Ramos (cell line): ENCODE results near the gene ATAD2B.
"Not testable (repeated sequence)": the region's sequence is repeated elsewhere in the genome, so short reads cannot be mapped to it uniquely, and the experiment has no call there.

Experiments
- in situ Hi-C: fragments of 300-500 bp; cut with MboI; formaldehyde crosslinking; loops from one replicate; pipeline ENCODE4 v1.14.3; 2022; ENCODE audit warnings: low sequenced_read_pairs; ENCODE audit not compliant: unreplicated experiment

The ATAD2B gene

DNA sequence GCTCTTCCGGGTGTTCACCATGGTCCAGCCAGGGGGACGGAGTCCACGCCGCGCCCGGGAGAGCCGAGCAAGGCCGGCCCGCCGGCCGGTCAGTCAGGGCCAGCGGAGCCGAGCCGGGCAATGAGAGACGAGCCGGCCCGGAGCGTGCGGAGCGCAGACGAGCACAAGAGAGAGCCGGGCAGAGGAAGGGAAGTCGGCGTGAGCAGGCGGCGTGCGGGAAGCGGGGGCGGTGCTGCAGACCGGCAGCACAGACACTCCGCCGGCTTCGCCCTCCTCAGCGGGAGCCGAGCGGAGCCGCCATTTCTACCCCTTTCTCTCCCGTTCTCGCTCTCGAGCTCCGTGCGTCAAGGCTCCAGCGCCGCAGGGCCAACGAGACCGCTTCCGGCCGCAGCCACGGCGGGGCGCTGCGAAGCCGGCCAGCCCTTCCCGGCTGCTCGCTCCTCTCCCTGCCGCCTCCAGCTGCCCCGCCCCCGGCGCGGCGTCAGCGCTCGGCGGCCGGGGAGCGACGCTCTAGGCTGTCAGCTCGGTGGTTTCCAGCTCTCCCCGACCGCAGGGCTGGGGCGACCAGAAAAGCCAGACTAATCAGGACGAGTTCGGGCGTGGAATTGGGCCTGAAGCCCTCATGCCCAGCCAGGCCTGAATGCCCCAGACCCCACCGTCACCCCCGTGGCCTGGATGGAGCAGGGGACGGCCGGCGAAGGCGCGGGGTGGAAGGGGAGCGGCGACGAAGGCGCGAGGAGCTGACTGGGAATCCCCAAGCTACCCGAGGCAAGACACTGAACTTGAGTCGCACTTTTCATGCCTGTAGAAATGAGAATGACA lies at the start of gene ATAD2B:
TSS of gene ATAD2B (minus strand) at position 374 of the 822 bp plus-strand sequence. CDS start at position 21, 353 bp downstream.
- in situ Hi-C loops = no loop called here

DNA sequence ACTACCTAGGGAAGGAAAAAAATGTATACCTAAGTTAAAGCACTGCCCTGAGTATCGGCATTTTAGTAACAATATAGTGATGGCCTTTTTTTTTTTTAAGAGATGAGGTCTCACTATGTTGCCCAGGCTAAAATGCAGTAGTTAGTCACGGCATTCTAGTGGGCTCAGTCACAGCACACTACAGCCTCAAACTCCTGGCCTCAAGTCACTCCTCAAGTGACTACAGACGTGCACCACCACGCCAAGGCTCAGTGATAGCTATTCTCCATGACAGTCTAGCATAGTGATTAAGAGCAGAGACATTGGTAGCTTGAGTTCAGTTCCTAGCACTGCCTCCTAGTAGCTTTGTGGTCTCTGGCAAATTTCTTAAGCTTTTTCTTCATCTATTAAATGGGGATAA lies 40.9 kb upstream of the ATAD2B start:
- in situ Hi-C loops = no loop called here

DNA sequence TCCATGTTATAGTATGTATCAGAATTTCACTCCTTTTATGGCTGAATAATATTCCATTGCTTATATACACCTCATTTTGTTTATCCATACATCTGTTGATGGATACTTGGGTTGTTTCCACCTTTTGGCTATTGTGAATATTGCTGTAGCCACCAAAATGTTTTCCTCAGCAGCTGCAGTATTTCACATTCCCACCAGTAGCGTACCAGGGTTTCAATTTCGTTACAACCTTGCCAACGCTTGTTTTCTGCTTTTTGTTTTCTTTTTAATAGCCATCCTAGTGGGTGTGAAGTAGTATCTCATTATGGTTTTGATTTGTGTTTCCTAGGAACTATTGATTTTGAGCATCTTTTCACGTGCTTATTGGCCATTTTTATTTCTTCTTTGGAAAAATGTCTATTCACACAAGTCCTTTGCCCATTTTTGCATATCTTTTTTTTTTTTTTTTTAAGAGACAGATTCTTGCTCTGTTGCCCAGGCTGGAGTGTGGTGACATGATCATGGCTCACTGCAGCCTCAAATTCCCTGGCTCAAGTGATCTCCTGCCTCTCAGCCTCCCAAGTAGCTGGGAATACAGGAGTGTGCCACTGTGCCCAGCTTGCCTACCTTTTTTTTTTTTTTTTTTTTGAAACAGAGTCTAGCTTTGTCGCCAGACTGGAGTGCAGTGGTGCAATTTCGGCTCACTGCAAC lies 27.5 kb upstream of the ATAD2B start:
- in situ Hi-C loops = no loop called here

DNA sequence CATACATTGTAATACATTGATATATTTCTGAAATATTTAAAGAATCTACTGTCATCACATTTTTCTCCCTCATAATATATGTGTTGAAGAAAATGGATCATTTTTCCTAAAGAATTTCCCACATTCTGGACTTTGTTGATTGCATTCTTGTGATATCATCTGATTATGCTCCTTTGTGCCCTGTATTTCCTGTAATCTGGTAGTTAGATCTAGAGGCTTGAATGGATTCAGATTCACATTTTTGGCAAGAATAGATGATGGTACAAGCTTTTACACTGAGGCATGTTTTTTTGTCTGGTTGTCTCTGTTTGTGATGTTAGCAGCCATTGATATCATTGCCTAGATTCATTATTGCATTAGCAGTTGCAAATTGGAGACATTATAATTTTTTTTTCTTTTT lies 26.7 kb upstream of the ATAD2B start:
- in situ Hi-C loops = no loop called here

DNA sequence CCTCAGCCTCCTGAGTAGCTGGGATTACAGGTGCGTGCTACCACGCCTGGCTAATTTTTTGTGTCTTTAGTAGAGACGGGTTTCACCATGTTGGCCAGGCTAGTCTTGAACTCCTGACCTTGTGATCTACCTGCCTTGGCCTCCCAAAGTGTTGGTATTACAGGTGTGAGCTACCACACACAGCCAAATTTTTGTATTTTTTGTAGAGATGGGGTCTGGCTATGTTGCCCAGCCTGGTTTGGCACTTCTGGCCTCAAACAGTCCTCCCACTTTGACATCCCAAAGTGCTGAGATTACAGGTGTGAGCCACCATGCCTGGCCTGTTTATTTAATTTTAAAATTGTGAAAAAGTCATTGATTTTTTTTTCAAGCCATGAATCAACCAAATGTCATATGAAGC lies 25.6 kb upstream of the ATAD2B start:
- in situ Hi-C loops = not testable (repeated sequence)

DNA sequence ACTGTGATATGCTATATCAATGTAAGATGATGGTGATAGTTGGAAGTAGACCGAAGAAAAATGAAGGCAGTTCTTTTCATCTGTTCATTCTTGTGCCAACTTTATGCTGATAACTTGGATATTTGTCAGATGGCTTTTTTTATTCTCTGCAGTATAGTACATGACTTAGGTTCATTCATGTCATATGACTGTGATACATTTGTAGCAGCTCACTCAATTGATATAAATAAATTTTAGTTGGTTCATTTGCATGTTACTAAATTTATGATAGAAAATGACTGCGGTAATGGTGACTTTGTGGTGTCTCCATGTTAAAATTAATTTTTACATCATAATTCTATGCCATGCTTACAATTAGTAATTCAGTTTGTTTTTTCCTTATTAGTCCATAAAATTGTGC lies 20.4 kb upstream of the ATAD2B start:
- in situ Hi-C loops = no loop called here

DNA sequence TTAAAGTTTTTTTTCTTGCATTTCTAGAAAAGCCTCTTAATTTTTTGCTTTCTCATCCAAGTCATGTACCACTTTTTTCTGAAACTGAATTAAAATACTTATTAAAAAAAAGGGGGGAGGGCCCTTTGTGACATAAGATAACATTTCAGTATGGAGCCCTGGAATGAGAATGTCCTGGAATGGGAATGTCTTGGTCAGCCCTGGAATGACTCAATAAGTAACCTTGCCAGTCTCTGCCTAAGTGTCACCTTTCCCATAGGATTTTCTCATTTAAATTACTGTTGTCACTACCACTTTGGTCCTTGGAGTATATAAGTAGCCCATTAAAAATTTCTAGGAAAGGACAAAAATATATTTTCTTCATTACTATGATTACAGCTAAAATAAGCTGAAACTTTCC lies 18.1 kb upstream of the ATAD2B start:
- in situ Hi-C loops = no loop called here

DNA sequence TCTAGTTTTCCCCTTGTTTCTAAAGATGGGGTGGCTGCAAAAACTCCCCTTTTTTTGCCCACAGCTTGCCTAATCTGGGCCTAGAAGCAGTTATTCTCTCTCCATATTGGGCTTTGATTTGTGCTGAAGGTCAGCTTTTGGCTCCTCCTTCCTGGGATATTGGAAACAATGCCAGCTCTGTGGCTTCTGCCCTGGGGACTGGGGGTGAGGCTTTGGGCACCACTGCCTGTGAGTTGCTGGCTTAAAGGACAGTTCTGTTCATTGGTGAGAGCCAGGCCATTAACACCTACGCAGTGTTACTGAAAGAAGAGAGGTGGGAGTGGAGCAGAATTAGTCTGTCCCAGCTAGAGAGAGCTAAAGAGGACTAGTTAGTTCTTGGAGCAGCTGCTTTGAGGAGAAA lies 17.6 kb upstream of the ATAD2B start:
- in situ Hi-C loops = no loop called here

DNA sequence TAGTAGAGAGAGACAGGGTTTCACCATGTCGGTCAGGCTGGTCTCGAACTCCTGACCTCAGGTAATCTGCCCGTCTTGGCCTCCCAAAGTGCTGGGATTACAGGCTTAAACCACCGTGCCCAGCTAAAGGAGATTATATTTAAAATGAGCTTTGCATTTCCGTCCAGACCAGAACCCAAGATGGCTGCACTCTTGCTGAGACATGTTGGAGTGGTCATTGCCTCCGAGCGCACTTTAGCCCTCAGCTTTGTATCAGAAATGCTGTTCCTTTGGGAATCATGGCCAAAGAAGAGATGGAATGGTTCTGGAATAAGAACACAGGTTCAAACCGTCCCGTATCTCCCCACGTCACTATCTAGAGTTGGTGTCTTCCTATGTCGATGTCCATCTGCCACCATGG lies 16.7 kb upstream of the ATAD2B start:
- in situ Hi-C loops = no loop called here

DNA sequence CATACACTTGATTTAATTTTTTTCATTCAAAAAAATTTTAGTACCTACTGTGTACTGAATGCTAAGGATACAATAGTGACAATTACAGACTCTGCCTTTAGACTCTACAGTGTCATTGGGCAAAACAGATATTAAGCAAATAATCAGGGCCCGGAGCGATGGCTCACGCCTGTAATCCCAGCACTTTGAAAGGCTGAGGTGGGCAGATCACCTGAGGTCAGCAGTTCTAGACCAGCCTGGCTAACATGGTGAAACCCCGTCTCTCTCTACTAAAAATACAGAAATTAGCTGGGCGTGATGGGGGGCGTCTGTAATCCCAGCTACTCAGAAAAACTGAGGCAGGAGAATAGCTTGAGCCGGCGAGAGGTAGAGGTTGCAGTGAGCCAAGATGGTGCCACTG lies 14.7 kb upstream of the ATAD2B start:
- in situ Hi-C loops = no loop called here

DNA sequence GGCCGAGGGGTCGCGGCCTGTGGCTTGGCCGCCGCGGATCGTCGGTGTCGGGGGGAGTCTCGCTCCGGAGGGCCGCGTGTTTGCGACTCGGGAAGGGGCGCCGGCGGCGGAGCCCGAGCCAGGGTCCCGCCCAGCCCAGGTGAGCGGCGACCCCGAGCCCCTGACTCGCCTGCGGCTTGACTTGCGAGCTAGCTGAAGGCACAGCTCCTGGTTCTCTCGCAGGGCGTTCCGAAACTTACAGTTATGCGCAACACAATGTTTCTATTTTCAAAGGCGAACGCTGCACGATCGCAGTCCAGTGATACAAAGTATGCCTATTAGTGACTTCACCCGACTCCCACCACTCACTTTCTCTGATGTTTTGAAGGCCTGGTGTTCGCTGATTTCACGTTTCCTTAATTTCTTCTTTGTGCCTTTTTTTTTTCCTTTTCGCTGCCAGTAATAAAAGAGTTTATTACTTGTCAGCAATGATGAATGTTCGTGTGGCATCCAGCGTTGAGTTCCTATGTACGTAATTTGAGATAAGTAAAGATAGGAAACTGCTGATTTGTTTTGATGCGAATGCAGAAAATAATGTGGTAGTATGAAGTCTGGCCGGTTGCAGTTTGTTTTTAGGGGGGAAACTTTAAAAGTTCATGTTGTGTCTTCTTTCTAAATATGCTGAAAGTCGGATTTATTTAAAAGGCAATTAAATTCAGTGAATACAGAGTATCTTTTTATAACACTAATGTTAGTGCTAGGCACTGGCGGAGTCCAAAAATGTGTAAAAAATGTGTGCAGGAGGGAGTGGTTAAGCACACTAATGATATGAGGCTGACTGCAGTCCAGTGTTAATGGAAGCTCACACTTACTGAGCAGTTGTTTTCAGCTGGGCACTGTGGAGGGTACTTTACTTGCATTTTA lies 14.0 kb upstream of the ATAD2B start:
- in situ Hi-C loops = no loop called here

DNA sequence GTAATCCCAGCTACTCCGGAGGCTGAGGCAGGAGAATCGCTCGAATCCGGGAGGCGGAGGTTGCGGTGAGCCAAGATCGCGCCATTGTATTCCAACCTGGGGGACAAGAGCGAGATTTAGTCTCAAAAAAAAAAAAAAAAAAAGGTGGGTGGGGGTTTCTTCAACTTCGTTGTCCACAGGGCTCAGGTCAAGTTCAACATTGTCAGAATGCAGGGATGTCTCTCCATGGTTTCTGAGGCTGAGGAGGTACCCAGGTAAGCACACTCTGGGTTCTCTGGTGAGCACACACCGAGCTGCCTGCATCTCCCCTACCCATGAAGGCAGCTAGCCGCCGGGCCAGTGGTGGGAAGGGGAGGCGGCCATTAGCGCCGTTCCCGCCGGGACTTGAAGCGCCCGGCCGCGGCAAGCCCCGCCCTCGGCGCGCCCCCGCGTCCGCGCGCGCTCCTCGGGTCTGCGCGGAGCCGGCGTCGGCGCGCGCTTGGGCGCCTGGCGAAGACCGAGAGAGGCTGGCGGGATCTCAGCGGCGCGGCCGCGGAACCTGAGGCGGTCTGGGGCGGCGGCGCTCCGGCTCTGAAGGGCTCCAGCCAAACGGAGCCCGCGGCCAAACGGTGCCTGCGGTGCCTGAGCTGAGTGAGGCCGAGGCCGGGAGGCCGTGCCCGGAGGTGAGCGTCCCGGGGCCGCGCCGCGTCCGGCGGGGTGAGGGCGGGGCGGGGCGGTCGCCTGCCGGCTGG lies 13.2 kb upstream of the ATAD2B start, which contains the start of gene UBXN2A:
TSS of gene UBXN2A (plus strand) at position 477 of the 731 bp plus-strand sequence. CDS start 17,852 bp downstream, outside the sequence.
- in situ Hi-C loops = no loop called here

DNA sequence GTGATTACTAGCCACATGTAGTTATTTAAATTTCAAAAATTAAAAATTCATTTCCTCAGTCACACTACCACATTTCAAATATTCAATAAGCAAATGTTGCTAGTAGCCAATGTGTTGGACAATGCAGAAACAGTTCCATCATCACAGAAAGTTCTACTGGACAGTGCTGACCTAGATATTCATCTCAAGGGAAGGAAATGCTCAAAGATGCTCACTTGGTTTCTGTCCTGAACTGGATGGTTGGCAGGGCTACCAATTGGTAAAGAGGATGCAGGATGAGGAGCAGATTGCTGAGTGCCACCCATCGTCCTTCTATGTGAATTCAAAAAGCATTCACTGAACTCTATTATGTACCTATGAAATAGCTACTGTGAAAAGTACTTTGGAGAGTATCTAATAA lies 7.3 kb upstream of the ATAD2B start:
- in situ Hi-C loops = no loop called here

DNA sequence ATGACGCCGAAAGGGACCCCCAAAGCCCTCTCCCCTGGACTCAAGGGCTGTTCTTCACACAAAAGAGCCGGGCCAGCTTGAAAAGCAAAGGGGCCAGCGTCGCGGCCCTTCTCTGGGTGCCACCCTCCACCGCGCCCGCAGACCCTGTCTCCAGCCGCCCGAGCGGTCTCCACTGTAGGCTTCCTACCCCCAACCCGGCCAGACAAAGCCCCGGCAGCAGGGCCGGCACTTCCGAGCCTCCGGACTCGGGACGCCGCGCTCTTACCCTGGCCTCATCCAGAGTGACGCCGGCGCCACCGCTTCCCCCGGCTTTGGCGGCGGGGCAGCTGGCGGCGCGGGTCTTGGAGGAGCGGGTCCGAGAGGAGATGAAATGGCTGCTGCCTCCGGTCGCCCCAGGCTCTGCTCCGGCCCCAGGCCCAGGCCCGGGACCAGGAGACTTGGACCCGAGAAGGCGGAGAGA lies 603 bp downstream of the ATAD2B start:
- in situ Hi-C loops = no loop called here

DNA sequence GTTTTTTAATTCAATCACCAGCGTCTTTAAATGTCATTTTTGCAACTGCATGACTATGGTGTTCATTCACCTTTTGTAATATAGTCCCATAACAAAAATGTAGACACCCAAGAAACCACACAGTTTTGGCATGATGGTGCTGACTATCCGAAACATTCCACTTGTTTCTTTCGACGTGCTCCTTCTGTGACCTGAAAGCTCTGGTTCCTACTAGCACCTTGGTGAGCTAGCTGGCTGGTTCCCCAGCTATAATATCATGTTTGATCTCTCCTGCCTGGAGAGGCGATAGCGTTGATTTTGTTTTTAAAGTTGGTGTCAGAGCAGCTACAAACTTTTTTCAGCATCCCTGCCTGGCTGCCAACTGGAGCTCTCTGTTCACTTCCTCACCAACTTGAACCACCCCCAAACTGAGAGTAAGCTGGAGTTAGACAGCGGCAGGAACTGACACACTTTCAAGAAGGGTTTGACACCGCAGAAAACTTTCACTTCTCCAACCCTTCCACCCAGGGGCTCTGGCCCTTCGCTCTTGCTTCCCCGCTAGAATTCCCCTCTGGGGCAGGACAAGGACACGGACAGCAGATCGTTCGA lies 1.1 kb downstream of the ATAD2B start:
- in situ Hi-C loops = no loop called here

DNA sequence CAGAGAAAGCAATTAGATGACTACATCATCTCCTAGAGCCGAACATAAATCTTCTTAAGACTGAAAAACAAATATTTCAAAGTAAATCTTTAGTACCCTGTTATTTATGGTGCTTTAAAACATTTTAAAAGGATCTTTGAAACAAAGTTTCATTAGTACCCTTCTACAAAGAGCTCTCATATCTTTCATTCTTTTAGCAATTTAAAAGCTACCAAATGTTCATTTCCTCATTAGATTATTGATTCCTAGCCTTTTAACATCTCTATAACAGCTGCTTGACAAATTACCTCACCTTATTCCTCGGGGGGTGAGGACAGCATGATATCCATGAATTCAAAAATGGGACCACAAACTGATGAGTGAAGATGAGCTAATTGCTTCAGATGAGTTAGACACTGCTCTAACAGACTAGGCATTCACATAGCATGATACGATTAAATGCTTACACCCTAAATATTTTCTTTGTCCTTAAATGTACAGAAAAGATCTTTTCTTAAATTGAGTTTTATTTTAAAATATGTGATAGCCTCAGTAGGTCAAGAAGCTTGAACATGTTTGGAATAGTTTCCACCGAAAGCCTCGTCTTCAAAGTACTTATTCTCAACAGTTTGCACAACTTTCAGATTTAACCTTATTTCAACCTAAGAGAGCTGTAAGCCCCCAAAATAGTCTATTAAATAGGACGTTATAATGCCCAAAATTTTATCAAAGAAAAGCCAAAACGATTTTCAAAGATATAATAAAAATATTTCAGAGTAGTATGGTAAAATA lies 2.1 kb downstream of the ATAD2B start:
- in situ Hi-C loops = no loop called here

DNA sequence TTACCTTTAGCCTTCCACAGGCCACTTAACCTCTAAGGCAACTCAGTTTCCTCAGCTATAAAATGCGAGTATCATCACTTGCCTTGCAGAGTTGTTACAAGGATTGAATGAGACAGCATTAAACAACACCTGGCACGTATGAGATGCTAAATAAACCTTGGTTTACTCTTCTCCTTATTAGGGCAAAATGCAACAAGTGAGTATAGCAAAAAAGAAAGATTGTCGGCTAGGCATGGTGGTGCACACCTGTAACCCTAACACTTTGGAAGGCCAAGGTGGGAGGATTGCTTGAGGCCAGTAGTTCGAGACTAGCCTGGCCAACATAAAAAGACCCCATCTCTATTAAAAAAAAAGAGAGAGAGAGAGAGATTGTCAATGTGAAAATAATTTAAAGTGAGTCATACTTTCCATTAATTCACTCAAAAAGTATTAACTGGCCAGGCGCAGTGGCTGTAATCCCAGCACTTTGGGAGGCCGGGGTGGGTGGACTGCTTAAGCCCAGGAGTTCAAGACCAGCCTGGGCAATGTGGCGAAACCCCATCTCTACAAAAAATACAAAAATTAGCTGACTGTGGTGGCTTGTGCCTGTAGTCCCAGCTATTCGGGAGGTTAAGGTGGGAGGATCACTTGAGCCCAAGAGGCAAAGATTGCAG lies 8.0 kb downstream of the ATAD2B start:
- in situ Hi-C loops = no loop called here

DNA sequence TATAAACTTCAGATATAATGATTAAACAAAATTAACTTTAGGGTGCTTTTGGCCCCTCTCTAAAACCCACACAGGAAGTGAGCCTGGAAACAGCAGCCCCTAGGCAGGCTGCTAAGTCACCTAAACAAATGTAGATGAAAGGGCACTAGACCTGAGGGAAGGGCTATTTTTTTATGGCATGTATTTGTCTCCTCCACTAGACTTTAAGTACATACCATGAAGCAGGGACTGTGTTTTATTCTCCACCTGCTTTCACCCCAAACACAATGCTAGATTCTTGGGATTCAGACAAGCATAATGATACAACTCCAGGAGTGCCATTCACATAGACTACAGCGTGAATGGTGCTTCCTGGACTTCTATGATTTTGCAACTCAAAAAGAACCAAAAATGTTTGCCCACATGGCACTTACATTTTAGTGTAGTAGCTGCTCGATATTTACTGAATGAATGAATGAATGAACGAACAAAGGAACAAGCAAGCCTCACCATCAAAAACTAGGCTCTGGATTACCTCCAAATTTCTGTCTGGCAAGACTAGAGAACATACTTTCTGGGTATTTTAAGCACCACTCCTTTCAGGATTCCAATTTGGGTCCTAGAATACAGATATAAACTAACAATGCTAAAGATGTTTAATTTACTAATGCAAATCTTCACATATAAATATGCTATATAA lies 10.1 kb downstream of the ATAD2B start:
- in situ Hi-C loops = no loop called here
